ENCODE data around the gene CREB5. TPM values are rescaled to one million over a fixed set of nuclear protein-coding genes. Genes with fewer than 3 reads are reported as not detected.
"Not testable (repeated sequence)": the region's sequence is repeated elsewhere in the genome, so short reads cannot be mapped to it uniquely, and the experiment has no call there.

CREB5 gene
- total and polyA plus RNA-seq, 9 donors, result 0.71 to 15.0 (median 2.7) TPM

- WGBS, 3 donors, result 70 to 79% (median 73%) methylated on average over 3 of the region's 3 CpGs
- no peak overlapping the region for H3K27ac ChIP-seq
These were observed 196.4 kb downstream of the CREB5 start for GRCh38 chr7:28608731-28609130.

DNA sequence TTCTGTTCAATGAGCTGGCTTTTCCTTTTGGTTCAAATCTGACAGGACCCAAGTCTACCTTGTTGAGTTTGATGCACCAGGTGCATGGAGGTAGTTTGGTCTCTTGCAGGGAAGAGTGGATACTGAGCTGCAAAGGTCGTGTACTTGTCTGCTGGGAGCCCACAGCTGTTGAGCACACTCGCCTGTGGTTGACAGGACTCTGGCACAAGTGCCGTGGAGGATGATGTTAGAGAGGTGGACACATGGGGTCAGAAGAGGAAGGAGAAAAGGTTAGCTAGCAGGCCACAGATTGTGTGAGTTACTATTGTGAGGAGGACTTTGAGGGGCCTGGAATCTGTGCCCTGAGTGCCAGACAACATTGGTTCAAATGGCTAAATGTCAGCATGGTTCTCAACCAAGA lies 197.3 kb downstream of the CREB5 start:
- WGBS, 3 donors, result 51 to 74% (median 53%) methylated on average over 3 of the region's 3 CpGs
- intact Hi-C loops (cut with DNase I), result no loop called here
- H3K27ac ChIP-seq, result no peak overlapping the region
- H3K9me3 ChIP-seq, result no peaks in the 10 kb centered on the region
- H3K36me3 ChIP-seq, result no peaks in the 10 kb centered on the region
- no peaks in the 10 kb centered on the region for H3K27me3 ChIP-seq
- no peak overlapping the region for H3K4me3 ChIP-seq
- TF ChIP-seq, protein P1, sequence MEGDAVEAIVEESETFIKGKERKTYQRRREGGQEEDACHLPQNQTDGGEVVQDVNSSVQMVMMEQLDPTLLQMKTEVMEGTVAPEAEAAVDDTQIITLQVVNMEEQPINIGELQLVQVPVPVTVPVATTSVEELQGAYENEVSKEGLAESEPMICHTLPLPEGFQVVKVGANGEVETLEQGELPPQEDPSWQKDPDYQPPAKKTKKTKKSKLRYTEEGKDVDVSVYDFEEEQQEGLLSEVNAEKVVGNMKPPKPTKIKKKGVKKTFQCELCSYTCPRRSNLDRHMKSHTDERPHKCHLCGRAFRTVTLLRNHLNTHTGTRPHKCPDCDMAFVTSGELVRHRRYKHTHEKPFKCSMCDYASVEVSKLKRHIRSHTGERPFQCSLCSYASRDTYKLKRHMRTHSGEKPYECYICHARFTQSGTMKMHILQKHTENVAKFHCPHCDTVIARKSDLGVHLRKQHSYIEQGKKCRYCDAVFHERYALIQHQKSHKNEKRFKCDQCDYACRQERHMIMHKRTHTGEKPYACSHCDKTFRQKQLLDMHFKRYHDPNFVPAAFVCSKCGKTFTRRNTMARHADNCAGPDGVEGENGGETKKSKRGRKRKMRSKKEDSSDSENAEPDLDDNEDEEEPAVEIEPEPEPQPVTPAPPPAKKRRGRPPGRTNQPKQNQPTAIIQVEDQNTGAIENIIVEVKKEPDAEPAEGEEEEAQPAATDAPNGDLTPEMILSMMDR (IDR thresholded peaks at IDR 0.05), result no peak
- TF ChIP-seq EP300 (IDR thresholded peaks at IDR 0.05) (no peak), POLR2A (IDR thresholded peaks at IDR 0.05) (no peak)
- H3K4me1 ChIP-seq (ENCODE audit: insufficient read depth), result no peaks in the 10 kb centered on the region
- DNase-seq, result no peak

More at GRCh38 chr7:28608731-28609130, 196.4 kb downstream of the CREB5 start:
- no peaks in the 10 kb centered on the region for H3K4me1 ChIP-seq (ENCODE audit: insufficient read depth)
- H3K9me3 ChIP-seq, result no peaks in the 10 kb centered on the region
- H3K27me3 ChIP-seq, result no peaks in the 10 kb centered on the region
- no peaks in the 10 kb centered on the region for H3K36me3 ChIP-seq
- no peak overlapping the region for H3K4me3 ChIP-seq
- DNase-seq, result no peak
- TF ChIP-seq, protein P1 (IDR thresholded peaks at IDR 0.05), result no peak
- TF ChIP-seq EP300 (IDR thresholded peaks at IDR 0.05) (no peak), POLR2A (IDR thresholded peaks at IDR 0.05) (no peak)
- intact Hi-C loops (cut with DNase I), result no loop called here

GRCh38 chr7:28611399-28611897 lies 199.1 kb downstream of the CREB5 start:
- H3K4me3 ChIP-seq; H3K9me3 ChIP-seq; H3K27ac ChIP-seq; H3K4me1 ChIP-seq (ENCODE audit: insufficient read depth); H3K36me3 ChIP-seq; H3K27me3 ChIP-seq; intact Hi-C loops (cut with DNase I); DNase-seq: not testable (repeated sequence)
- WGBS, 3 donors, result 92 to 95% (median 94%) methylated on average over 4 of the region's 4 CpGs

GRCh38 chr7:28613262-28613661 lies 200.9 kb downstream of the CREB5 start:
- TF ChIP-seq POLR2A (IDR thresholded peaks at IDR 0.05) (no peak), EP300 (IDR thresholded peaks at IDR 0.05) (no peak)
- TF ChIP-seq, protein P1 (IDR thresholded peaks at IDR 0.05), result no peak
- 82 to 93% (median 90%) methylated on average over 6 of the region's 6 CpGs for WGBS, 3 donors
- intact Hi-C loops (cut with DNase I), result no loop called here
- DNase-seq, result no peak
- Histone ChIP-seq H3K27ac (no peak overlapping the region), H3K4me1 (ENCODE audit: insufficient read depth) (no peaks in the 10 kb centered on the region), H3K27me3 (no peaks in the 10 kb centered on the region), H3K36me3 (no peaks in the 10 kb centered on the region), H3K4me3 (no peak overlapping the region), H3K9me3 (no peaks in the 10 kb centered on the region)

GRCh38 chr7:28615091-28615490 lies 202.8 kb downstream of the CREB5 start:
- Histone ChIP-seq H3K4me3 (no peak overlapping the region), H3K27me3 (no peaks in the 10 kb centered on the region), H3K4me1 (ENCODE audit: insufficient read depth) (no peaks in the 10 kb centered on the region), H3K9me3 (no peaks in the 10 kb centered on the region), H3K36me3 (no peaks in the 10 kb centered on the region), H3K27ac (no peak overlapping the region)
- intact Hi-C loops (cut with DNase I), result no loop called here
- DNase-seq, result no peak
- 94 to 99% (median 94%) methylated on average over 4 of the region's 4 CpGs for WGBS, 3 donors
- TF ChIP-seq EP300 (IDR thresholded peaks at IDR 0.05) (no peak), POLR2A (IDR thresholded peaks at IDR 0.05) (no peak)
- TF ChIP-seq, protein P1 (IDR thresholded peaks at IDR 0.05), result no peak

All from ovary (tissue), 9 donors.